Activated CD4-positive, alpha-beta T cell treated with anti-CD3 and anti-CD28 coated beads for 36 hours (primary cell): ENCODE results near the gene SEC14L3. TPM values are rescaled to one million over a fixed set of nuclear protein-coding genes. Genes with fewer than 3 reads are reported as not detected.

Source experiments
- ATAC-seq: fragments of 200-7000 bp; cut with Tn5 transposase; one replicate; pipeline ENCODE4 v1.10.0; 2021; ENCODE audit warnings: mild to moderate bottlenecking, moderate library complexity
- CTCF ChIA-PET: fragments of 350-600 bp; sonication (Branson Sonifier 250); formaldehyde crosslinking; loops from one replicate; lab custom pipeline; 2021; ENCODE audit warnings: antibody characterized with exemption; lab: Charles Lee
- POLR2A ChIA-PET: fragments of 350-600 bp; sonication (Branson Sonifier 250); formaldehyde crosslinking; loops from one replicate; lab custom pipeline; 2021; ENCODE audit warnings: antibody characterized with exemption, inconsistent platforms; lab: Charles Lee
- DNase-seq: peaks from one replicate; pipeline ENCODE4 v3.0.0-alpha.2; 2020
- H3K27ac Mint-ChIP-seq: one replicate; pipeline ENCODE4 v1.8.0; 2021; ENCODE audit warnings: mixed read lengths
- H3K27me3 Mint-ChIP-seq: one replicate; pipeline ENCODE4 v1.8.0; 2021; ENCODE audit warnings: mixed read lengths
- H3K36me3 Mint-ChIP-seq: one replicate; pipeline ENCODE4 v1.8.0; 2021; ENCODE audit warnings: low read depth, mixed read lengths
- H3K4me1 Mint-ChIP-seq: one replicate; pipeline ENCODE4 v1.8.0; 2021; ENCODE audit warnings: mixed read lengths
- H3K4me3 Mint-ChIP-seq: one replicate; pipeline ENCODE4 v1.8.0; 2021; ENCODE audit warnings: mild to moderate bottlenecking, moderate library complexity, mixed read lengths
- H3K9me3 Mint-ChIP-seq: one replicate; pipeline ENCODE4 v1.8.0; 2021; ENCODE audit warnings: low read depth, mixed read lengths
- intact Hi-C, 2 experiments: fragments of 100-400 bp; cut with DNase I in 1 of 2; cut with micrococcal nuclease in 1 of 2; formaldehyde crosslinking; loops; one replicate each; pipeline versions ENCODE4 v1.14.2 to v1.15.1; 2022 to 2024; cut with DNase I, micrococcal nuclease
- total RNA-seq, 2 experiments: library from RNA; stranded (reverse); gene quantifications; one replicate each; pipeline ENCODE4 v1.2.3, GENCODE V29; 2021

Gene SEC14L3
- total RNA-seq, 2 experiments from 2014 or later = not detected

DNA sequence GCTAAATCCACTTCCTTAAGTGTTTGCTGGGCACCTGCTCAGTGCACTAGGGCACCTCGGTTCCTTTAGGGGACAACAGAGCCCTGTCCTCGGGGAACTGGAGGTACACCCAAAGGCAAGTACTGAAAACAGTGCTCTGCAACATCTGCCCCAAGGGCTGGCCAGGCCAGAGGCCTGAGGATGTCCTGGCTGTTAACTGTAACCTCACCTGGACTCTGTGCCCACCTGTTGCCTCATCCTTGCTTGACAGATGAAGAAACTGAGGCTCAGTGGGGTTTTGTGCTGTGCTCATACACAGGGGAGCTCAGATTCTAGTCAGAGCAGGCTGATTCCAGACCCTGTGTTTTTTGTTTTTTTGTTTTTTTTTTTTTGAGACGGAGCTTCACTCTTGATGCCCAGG, 31.1 kb upstream of the SEC14L3 start:
- no peaks in the 10 kb centered on the region for H3K36me3 Mint-ChIP-seq
- DNase-seq = no peak
- POLR2A ChIA-PET = no interaction called here
- H3K4me3 Mint-ChIP-seq = no peak overlapping the region
- H3K4me1 Mint-ChIP-seq = no peaks in the 10 kb centered on the region
- no peak overlapping the region for H3K27ac Mint-ChIP-seq
- no peak for ATAC-seq
- no peaks in the 10 kb centered on the region for H3K9me3 Mint-ChIP-seq
- H3K27me3 Mint-ChIP-seq = peaks cover 20% of the 10 kb centered on the region
- CTCF ChIA-PET = interaction anchor here (0.5 to 0.6 kb wide), 2 partner anchors 20 to 59 kb away, joined by 3 read pairs; no protein-coding TSS in a partner anchor
- intact Hi-C loops = no loop called here

DNA sequence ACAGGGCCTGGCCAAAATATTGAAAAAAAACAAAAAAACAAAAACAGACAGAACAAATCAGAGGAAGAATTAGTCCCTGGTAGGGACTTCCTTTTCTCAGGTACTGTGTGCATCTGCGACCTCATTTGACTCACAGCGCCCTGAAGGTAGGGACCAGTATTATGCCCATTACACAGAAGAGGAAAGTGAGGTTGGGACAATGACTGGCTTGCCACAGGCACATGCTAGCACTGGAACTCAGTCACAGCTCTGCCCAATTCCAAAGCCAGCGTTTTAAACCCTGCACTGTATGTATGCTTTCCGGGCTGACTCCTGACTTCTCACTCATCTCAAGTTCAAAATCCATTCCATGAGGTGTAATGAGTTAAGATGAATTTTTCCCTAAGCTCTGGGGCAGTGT, 30.3 kb upstream of the SEC14L3 start:
- Mint-ChIP-seq H3K4me1 (no peaks in the 10 kb centered on the region), H3K27me3 (peaks cover 22% of the 10 kb centered on the region), H3K27ac (no peak overlapping the region), H3K9me3 (no peaks in the 10 kb centered on the region), H3K4me3 (no peak overlapping the region), H3K36me3 (no peaks in the 10 kb centered on the region)
- intact Hi-C loops = no loop called here
- ChIA-PET POLR2A (no interaction called here), CTCF (no interaction called here)
- DNase-seq (no peak), ATAC-seq (no peak)

DNA sequence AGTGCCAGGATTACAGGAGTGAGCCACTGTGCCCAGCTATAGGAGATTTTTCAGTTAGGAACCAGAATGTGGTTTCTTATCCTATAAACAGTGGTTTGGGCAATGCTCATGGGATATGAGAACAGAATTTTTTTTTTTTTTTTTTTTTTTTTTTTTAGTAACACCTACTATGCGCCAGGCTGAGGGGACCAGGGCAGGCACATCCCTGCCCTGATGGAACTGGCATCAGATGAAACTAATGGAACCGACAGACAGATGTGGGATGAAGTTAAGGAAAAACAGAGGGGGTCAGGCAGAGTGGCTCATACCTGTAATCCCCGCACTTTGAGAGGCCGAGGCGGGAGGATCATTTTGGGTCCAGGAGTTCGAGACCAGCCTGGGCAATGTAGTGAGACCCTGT, 28.8 kb upstream of the SEC14L3 start:
- no peak for DNase-seq
- H3K27me3 Mint-ChIP-seq = peaks cover 15% of the 10 kb centered on the region
- no peaks in the 10 kb centered on the region for H3K9me3 Mint-ChIP-seq
- no peak overlapping the region for H3K27ac Mint-ChIP-seq
- ChIA-PET CTCF (no interaction called here), POLR2A (no interaction called here)
- H3K4me1 Mint-ChIP-seq = no peaks in the 10 kb centered on the region
- no peak overlapping the region for H3K4me3 Mint-ChIP-seq
- no peaks in the 10 kb centered on the region for H3K36me3 Mint-ChIP-seq
- intact Hi-C loops = no loop called here
- no peak for ATAC-seq

DNA sequence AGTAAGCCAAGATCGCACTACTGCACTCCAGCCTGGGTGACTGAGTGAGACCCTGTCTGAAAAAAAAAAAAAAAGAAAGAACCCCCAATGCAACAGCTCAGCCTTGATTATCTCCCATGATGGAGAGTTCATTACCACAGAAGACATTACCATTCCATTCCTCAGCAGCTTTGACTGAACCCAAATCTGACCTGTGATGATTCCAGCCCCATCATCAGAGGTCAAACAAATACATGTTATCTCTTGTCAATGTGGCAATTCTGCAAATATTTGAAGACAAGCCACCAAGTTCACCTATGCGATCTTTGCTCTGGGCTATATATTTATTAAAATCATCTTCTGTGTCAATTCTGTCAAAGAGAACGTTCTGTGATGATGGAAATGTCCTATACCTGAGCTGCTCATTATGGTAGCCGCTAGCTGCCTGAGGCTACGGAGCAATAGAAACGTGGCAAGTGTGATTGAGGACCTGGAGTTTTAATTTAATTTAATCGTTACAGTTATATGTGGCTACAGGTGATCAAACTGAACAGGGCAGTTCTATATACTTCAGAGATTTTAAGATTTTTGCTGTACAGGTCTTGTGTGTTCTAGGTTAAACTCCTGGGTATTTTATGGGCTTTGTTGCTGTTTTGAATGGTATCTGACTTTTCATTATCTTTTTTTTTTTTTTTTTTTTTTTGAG, 25.8 kb upstream of the SEC14L3 start:
- ATAC-seq (no peak), DNase-seq (no peak)
- no peak overlapping the region for H3K4me3 Mint-ChIP-seq
- ChIA-PET POLR2A (no interaction called here), CTCF (interaction anchor here (0.6 to 1.1 kb wide), 3 partner anchors 13 to 1278 kb away, joined by 3 to 4 read pairs (median 4); no protein-coding TSS in a partner anchor)
- H3K36me3 Mint-ChIP-seq = no peaks in the 10 kb centered on the region
- intact Hi-C loops = no loop called here
- H3K27ac Mint-ChIP-seq = no peak overlapping the region
- no peaks in the 10 kb centered on the region for H3K9me3 Mint-ChIP-seq
- H3K27me3 Mint-ChIP-seq = peaks cover 4% of the 10 kb centered on the region
- H3K4me1 Mint-ChIP-seq = no peaks in the 10 kb centered on the region

DNA sequence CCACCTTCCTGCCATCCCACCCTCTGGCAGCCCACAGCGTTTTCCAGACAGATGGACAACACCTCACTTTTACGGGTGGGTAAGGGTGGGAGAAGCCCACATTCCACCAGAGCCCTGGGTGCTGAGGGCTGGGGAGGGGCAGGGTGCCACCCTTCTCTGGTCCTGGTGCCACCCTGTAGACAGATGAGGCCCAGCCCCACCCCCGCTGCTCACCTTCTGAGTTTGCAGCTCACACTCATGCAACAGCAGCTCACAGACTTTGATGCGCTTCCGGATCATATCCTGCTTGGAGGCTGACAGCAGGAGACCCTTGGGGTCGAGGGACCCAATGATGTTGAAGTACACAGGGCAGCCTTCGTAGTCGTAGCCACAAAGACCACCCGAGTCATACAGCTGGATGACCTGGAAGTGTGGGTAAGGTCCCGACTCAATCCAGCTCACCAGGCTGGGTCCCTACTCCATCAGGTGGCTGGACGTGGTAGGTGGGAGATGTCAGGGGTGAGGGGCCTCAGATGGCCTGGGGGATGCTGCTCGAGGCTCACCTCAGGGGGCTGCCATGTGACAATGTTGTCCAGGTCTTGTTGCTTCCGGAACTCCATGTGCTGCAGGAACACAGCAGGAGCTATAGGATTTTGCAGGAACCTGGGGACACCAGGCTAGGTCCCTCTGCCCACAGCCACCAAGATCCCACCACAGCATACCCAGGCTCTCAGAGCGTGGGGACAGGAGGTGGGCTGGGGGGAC, 23.4 kb upstream of the SEC14L3 start:
- Mint-ChIP-seq H3K27me3 (peaks cover 6% of the 10 kb centered on the region), H3K4me3 (no peak overlapping the region), H3K9me3 (no peaks in the 10 kb centered on the region), H3K27ac (no peak overlapping the region), H3K36me3 (no peaks in the 10 kb centered on the region), H3K4me1 (no peaks in the 10 kb centered on the region)
- ChIA-PET CTCF (interaction anchor here (0.9 to 1.3 kb wide), 2 partner anchors 9 to 10 kb away, joined by 3 read pairs; no protein-coding TSS in a partner anchor), POLR2A (no interaction called here)
- DNase-seq (no peak), ATAC-seq (no peak)
- intact Hi-C loops = no loop called here

DNA sequence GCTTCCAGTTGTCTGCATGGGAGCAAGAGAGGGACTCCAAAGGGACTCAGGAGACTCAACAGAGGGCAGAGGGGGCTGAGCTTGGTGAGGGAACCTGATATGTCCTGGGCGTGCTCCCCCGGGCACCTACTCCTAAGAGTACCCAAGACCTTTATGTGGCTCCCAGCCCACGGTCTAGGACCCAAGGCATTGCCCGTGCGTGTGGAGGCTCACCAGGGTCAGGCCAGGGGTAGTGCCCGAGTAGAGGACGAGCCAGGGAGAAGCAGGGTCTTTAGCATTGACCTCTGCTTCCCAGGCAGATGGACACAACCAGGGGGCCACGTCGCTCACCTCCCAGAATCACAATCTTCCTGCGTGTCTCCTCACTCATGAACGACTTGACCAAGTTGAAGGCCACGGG, 20.3 kb upstream of the SEC14L3 start:
- no peaks in the 10 kb centered on the region for H3K36me3 Mint-ChIP-seq
- no peaks in the 10 kb centered on the region for H3K9me3 Mint-ChIP-seq
- no peak for ATAC-seq
- POLR2A ChIA-PET = no interaction called here
- no peak overlapping the region for H3K4me3 Mint-ChIP-seq
- no peak overlapping the region for H3K27ac Mint-ChIP-seq
- CTCF ChIA-PET = no interaction called here
- H3K4me1 Mint-ChIP-seq = no peaks in the 10 kb centered on the region
- no peak for DNase-seq
- intact Hi-C loops = no loop called here
- H3K27me3 Mint-ChIP-seq = peaks cover 4% of the 10 kb centered on the region

DNA sequence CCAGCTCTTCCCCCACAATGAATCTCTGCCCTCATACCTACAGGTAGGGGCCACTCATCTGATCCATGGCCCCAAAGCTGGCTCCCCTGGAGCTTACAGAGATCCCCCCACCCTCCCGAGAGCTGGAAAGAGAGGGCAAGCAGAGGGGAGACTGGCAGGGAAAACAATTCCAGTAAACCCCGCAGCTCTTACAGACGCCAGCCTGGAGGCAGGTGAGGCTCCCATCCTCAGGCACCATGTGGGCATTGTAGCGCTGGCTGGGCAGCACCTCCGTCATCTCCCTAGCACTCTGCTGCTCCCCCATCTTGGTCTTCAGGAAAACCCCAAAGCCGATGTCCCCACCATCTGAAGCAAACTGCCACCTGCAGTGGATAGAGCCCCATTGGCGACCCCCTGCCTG, 19.6 kb upstream of the SEC14L3 start:
- Mint-ChIP-seq H3K27me3 (peaks cover 4% of the 10 kb centered on the region), H3K9me3 (no peaks in the 10 kb centered on the region), H3K27ac (no peak overlapping the region), H3K4me3 (no peak overlapping the region), H3K4me1 (no peaks in the 10 kb centered on the region), H3K36me3 (no peaks in the 10 kb centered on the region)
- ATAC-seq (no peak), DNase-seq (no peak)
- POLR2A ChIA-PET = no interaction called here
- CTCF ChIA-PET = interaction anchor here (0.5 to 1.3 kb wide), 2 partner anchors 11 to 356 kb away, joined by 3 to 4 read pairs; no protein-coding TSS in a partner anchor
- intact Hi-C loops = no loop called here

DNA sequence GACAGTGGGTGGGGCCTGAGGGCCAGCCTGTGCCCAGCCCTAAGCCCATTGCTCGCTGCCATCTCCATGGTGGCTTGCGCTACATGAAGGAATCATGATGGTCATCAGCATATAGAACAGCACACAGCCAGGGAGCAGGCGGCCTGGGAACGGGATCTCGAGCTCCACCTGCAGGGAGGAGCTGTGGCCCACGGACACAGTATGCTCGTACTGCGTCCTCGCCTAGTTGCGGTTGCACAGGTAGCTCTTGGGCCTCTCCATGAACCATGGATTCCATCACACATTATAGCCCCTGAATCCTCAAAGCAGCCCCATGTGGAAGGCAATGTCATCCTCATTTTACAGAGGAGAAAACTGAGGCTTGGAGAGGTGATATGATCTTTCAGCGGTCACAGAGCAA, 18.6 kb upstream of the SEC14L3 start:
- H3K9me3 Mint-ChIP-seq = no peaks in the 10 kb centered on the region
- no peaks in the 10 kb centered on the region for H3K4me1 Mint-ChIP-seq
- ChIA-PET POLR2A (no interaction called here), CTCF (interaction anchor here (1.0 to 1.3 kb wide), 3 partner anchors 10 to 92 kb away, joined by 3 to 4 read pairs (median 3); no protein-coding TSS in a partner anchor)
- no peak overlapping the region for H3K4me3 Mint-ChIP-seq
- H3K27ac Mint-ChIP-seq = no peak overlapping the region
- intact Hi-C loops = no loop called here
- no peak for ATAC-seq
- H3K27me3 Mint-ChIP-seq = peaks cover 4% of the 10 kb centered on the region
- DNase-seq = no peak
- H3K36me3 Mint-ChIP-seq = no peaks in the 10 kb centered on the region

DNA sequence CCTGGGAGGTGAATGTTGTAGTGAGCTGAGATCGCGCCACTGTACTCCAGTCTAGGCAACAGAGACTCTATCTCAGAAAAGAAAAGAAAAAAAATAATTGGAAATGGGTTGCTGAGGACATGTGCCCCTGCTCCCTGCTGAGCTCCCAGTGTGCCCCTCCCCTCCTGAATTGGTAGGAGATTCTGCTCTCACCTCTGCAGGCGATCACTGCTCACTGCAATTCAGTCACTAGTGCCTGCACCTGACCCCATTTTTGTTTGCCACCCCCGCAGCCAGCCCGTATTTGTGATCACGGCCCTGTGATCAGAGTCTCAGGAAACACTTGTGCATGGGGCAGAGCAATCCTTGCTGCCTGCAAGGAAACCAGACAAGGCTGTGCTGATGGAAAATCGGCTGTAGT, 16.3 kb upstream of the SEC14L3 start:
- no peak for DNase-seq
- Mint-ChIP-seq H3K9me3 (no peaks in the 10 kb centered on the region), H3K27ac (no peak overlapping the region), H3K4me1 (no peaks in the 10 kb centered on the region), H3K27me3 (peaks cover 2% of the 10 kb centered on the region), H3K36me3 (no peaks in the 10 kb centered on the region), H3K4me3 (no peak overlapping the region)
- CTCF ChIA-PET = no interaction called here
- POLR2A ChIA-PET = no interaction called here
- no peak for ATAC-seq
- intact Hi-C loops = loop anchor here in 1 of 2 experiments (10.0 kb wide), 1 partner anchor 383 kb away; no protein-coding TSS in a partner anchor

DNA sequence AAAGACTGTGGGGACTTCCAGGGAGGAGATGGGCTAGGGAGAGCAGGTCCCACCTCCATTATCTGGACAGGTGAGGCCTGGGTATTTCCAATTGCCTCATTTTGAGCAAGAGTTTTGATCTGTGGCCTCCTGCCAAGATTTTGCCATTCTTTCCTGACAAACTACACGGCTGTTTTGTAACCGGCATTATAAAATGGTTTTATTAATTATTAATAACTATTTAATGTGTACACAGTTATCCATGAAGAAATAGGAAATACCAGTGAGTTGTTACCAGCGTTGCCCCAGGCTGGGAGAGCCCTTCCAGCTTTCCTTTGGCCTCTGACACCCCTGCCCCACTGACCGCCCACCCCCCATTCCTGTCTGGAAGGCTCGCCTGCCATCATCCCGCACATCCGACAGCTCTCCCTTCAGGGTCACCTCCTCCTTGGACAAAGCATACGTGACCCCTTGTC, 14.9 kb upstream of the SEC14L3 start:
- Mint-ChIP-seq H3K4me1 (no peaks in the 10 kb centered on the region), H3K36me3 (no peaks in the 10 kb centered on the region), H3K4me3 (no peak overlapping the region), H3K27me3 (no peaks in the 10 kb centered on the region), H3K27ac (no peak overlapping the region), H3K9me3 (no peaks in the 10 kb centered on the region)
- ChIA-PET CTCF (interaction anchor here (0.9 to 3.7 kb wide), 5 partner anchors 10 to 171 kb away, joined by 3 to 80 read pairs (median 4); partner anchors contain the start of gene RNF215), POLR2A (interaction anchor here (1.3 kb wide), 1 partner anchor 89 kb away, joined by 3 read pairs; the partner anchor contains the start of gene SEC14L2)
- ATAC-seq (no peak), DNase-seq (no peak)
- intact Hi-C loops = loop anchor here in 1 of 2 experiments (10.0 kb wide), 1 partner anchor 382 kb away; no protein-coding TSS in a partner anchor

DNA sequence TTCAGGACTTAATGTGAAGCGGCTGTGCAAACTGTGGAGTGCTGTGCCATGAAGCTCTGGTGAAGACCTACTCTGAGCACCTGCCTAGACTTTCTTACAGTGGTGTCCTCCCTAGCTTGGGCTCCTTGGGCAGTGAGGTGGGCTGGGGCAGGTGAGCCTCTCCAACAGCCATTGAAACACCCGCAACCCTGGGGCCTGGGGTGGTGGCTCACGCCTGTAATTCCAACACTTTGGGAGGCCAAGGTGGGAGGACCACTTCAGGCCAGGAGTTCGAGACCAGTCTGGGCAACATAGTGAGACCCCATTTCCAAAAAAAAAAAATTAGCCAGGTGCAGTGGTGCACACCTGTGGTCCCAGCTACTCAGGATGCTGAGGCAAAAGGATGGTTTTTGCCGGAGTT, 14.3 kb upstream of the SEC14L3 start:
- no peak for ATAC-seq
- H3K36me3 Mint-ChIP-seq = no peaks in the 10 kb centered on the region
- ChIA-PET POLR2A (interaction anchor here (1.3 kb wide), 1 partner anchor 89 kb away, joined by 3 read pairs; the partner anchor contains the start of gene SEC14L2), CTCF (interaction anchor here (0.7 to 3.7 kb wide), 12 partner anchors 9 to 171 kb away, joined by 3 to 80 read pairs (median 4); partner anchors contain the start of genes MTFP1 and RNF215)
- H3K4me1 Mint-ChIP-seq = no peaks in the 10 kb centered on the region
- DNase-seq = no peak
- H3K9me3 Mint-ChIP-seq = no peaks in the 10 kb centered on the region
- H3K27ac Mint-ChIP-seq = no peak overlapping the region
- H3K27me3 Mint-ChIP-seq = no peaks in the 10 kb centered on the region
- intact Hi-C loops = loop anchor here in 1 of 2 experiments (10.0 kb wide), 1 partner anchor 381 kb away; no protein-coding TSS in a partner anchor
- H3K4me3 Mint-ChIP-seq = no peak overlapping the region
